ENCODE data around the gene SLC5A7.

- TF ChIP-seq POLR2A (IDR thresholded peaks at IDR 0.05) (no peak), CTCF (IDR thresholded peaks at IDR 0.05) (no peak)
Measured at GRCh38 chr2:107999158-107999557, 12.8 kb downstream of the SLC5A7 start.

Measured in esophagus squamous epithelium (tissue), 4 donors.